Endothelial cell of umbilical vein (primary cell): Measurements from ENCODE around the gene EVI2B. TPM values are rescaled to one million over a fixed set of nuclear protein-coding genes. Genes with fewer than 3 reads are reported as not detected.

ENCODE experiments used
- BruUV-seq: library from RNA; stranded (reverse); fragments of 400-500 nt; replicated peaks from 2 replicates; lab custom pipeline; 2021; lab: Mats Ljungman, UMichigan
- CTCF ChIA-PET: fragments of 300-600, 350-600 bp; sonication (Branson Sonifier 250); formaldehyde crosslinking; loops from one replicate; lab custom pipeline; 2021; ENCODE audit warnings: antibody characterized with exemption, inconsistent platforms; lab: Charles Lee
- POLR2A ChIA-PET: fragments of 300-600, 350-600 bp; sonication (Branson Sonifier 250); formaldehyde crosslinking; loops from one replicate; lab custom pipeline; 2021; ENCODE audit warnings: antibody characterized with exemption, inconsistent platforms; lab: Charles Lee
- DNase-seq: peaks from one replicate; pipeline ENCODE4 v3.0.0-alpha.2; 2011; ENCODE audit warnings: low read depth, low spot score
- FAIRE-seq: peaks from 2 replicates; lab custom pipeline; 2011; peaks lifted over from hg19 to GRCh38; lab: Jason Lieb, UNC
- H2AFZ ChIP-seq: 2 replicates; pipeline ENCODE4 v1.6.0; 2012; ENCODE audit warnings: low read depth, low read length, control low read depth, inconsistent platforms
- H3K27ac ChIP-seq: 2 replicates; pipeline ENCODE4 v1.5.1; 2011; ENCODE audit warnings: low read depth, mild to moderate bottlenecking, control low read depth, low read length, moderate library complexity; ENCODE audit not compliant: insufficient read depth
- H3K27me3 ChIP-seq, 2 experiments: 2 replicates each; pipeline versions ENCODE4 v1.6.0 to v1.6.1; 2011; ENCODE audit warnings: low read length in 2 of 2, mixed read lengths in 1 of 2; ENCODE audit not compliant: control insufficient read depth in 2 of 2, insufficient read depth in 2 of 2
- H3K36me3 ChIP-seq, 2 experiments: 2 replicates in 1 of 2; 3 replicates in 1 of 2; pipeline ENCODE4 v1.5.1; 2011; ENCODE audit warnings: low read length in 2 of 2, mild to moderate bottlenecking in 1 of 2, moderate library complexity in 1 of 2; ENCODE audit not compliant: control insufficient read depth in 2 of 2, insufficient read depth in 2 of 2; ENCODE audit errors: extremely low read depth in 1 of 2
- H3K4me1 ChIP-seq: 3 replicates; pipeline ENCODE4 v1.5.1; 2011; ENCODE audit warnings: mild to moderate bottlenecking, low read length; ENCODE audit not compliant: control insufficient read depth, insufficient read depth; ENCODE audit errors: extremely low read depth
- H3K4me2 ChIP-seq: 2 replicates; pipeline ENCODE4 v1.6.1; 2011; ENCODE audit warnings: low read length, control low read depth, mixed read lengths; ENCODE audit not compliant: insufficient read depth
- H3K4me3 ChIP-seq, 3 experiments: fragments of 200-600 bp in 1 of 3; sonication (generic), shearing (Covaris generic) in 1 of 3; replicated peaks in 1 of 3; 2 replicates each; pipeline ENCODE4 v1.5.1; 2011 to 2016; ENCODE audit warnings: control low read depth in 3 of 3, low read length in 3 of 3, mild to moderate bottlenecking in 2 of 3, inconsistent platforms in 1 of 3, low read depth in 1 of 3, moderate library complexity in 1 of 3; ENCODE audit not compliant: insufficient read depth in 1 of 3
- H3K79me2 ChIP-seq: 2 replicates; pipeline ENCODE4 v1.6.0; 2012; ENCODE audit warnings: low read length, inconsistent platforms; ENCODE audit not compliant: control insufficient read depth, insufficient read depth
- H3K9ac ChIP-seq: replicated peaks from 2 replicates; pipeline ENCODE3; 2011; ENCODE audit warnings: low read length, control low read depth; ENCODE audit not compliant: insufficient read depth; ENCODE audit errors: extremely low read depth
- H3K9me1 ChIP-seq: replicated peaks from 3 replicates; pipeline ENCODE4 v1.6.0; 2011; ENCODE audit warnings: mild to moderate bottlenecking, low read length; ENCODE audit not compliant: control insufficient read depth, insufficient read depth; ENCODE audit errors: extremely low read depth
- H3K9me3 ChIP-seq: replicated peaks from 2 replicates; pipeline ENCODE4 v1.5.1; 2012; ENCODE audit warnings: low read length, inconsistent platforms; ENCODE audit not compliant: control insufficient read depth, insufficient read depth
- H4K20me1 ChIP-seq: replicated peaks from 2 replicates; pipeline ENCODE3; 2011; ENCODE audit warnings: mild to moderate bottlenecking, low read length; ENCODE audit not compliant: control insufficient read depth, insufficient read depth; ENCODE audit errors: extremely low read depth
- CTCF ChIP-seq, 2 donors: IDR thresholded peaks; 1 replicate in 1 of 2; 2 replicates in 1 of 2; pipeline ENCODE4 v1.5.1; 2011; ENCODE audit warnings: low read length in 2 of 2, mild to moderate bottlenecking in 2 of 2, moderate library complexity in 2 of 2, control low read depth in 1 of 2, inconsistent platforms in 1 of 2, low read depth in 1 of 2; ENCODE audit not compliant: insufficient read depth in 1 of 2; ENCODE audit errors: extremely low read depth in 1 of 2
- FOS ChIP-seq: IDR thresholded peaks from 2 replicates; pipeline ENCODE4 v1.6.1; 2011; ENCODE audit warnings: mild to moderate bottlenecking, low read length, moderate library complexity, borderline replicate concordance; ENCODE audit not compliant: insufficient read depth
- GATA2 ChIP-seq: IDR thresholded peaks from 2 replicates; pipeline ENCODE4 v1.7.0; 2011; ENCODE audit warnings: low read depth, mild to moderate bottlenecking, moderate library complexity, mixed read lengths, low read length; ENCODE audit not compliant: insufficient read length, insufficient read depth
- JUN ChIP-seq: IDR thresholded peaks from 2 replicates; pipeline ENCODE4 v1.6.1; 2011; ENCODE audit warnings: borderline replicate concordance, low read depth; ENCODE audit not compliant: insufficient read length, insufficient read depth
- MAX ChIP-seq: IDR thresholded peaks from 2 replicates; pipeline ENCODE4 v1.6.1; 2011; ENCODE audit not compliant: insufficient read depth, insufficient read length
- MYC ChIP-seq: IDR thresholded peaks from one replicate; pipeline ENCODE4 v1.6.1; 2011; ENCODE audit warnings: mild to moderate bottlenecking, low read depth, low read length
- POLR2A ChIP-seq: IDR thresholded peaks from 2 replicates; pipeline ENCODE4 v1.6.1; 2012; ENCODE audit warnings: low read depth, mild to moderate bottlenecking, control low read depth, low read length
- POLR2AphosphoS5 ChIP-seq: IDR thresholded peaks from 2 replicates; pipeline ENCODE4 v1.6.1; 2012; ENCODE audit warnings: low read depth, mild to moderate bottlenecking, control low read depth, low read length, moderate library complexity; ENCODE audit not compliant: insufficient read depth
- dilution Hi-C: fragments of 300-500 bp; cut with MboI; formaldehyde crosslinking; loops from one replicate; pipeline ENCODE4 v1.15.0; 2019; ENCODE audit warnings: low sequenced_read_pairs; ENCODE audit not compliant: extremely low pct_ligation_motif_present
- intact Hi-C: fragments of 100-400 bp; cut with micrococcal nuclease; formaldehyde crosslinking; loops from one replicate; pipeline ENCODE4 v1.10.0; 2022
- polyA plus RNA-seq, 4 experiments: library from polyadenylated mRNA; depleted of rRNA in 3 of 4; stranded (reverse) in 3 of 4; unstranded in 1 of 4; fragments of >200 nt; gene quantifications; 2 replicates each; pipeline versions ENCODE4 v1.2.1 to v1.2.3, GENCODE V29; 2011 to 2012; ENCODE audit warnings: missing spikeins in 1 of 4
- total RNA-seq: library from RNA; stranded (reverse); gene quantifications from 2 replicates; pipeline ENCODE4 v1.2.3, GENCODE V29; 2021

EVI2B gene
- total and polyA plus RNA-seq, 2 donors (not counting 3 experiments of a cell fraction or from before 2014, with no cell fraction given): 1.7 to 1.9 TPM

GRCh38 chr17:31328160-31328535 is 14.3 kb upstream of the EVI2B start:
- H3K27me3 ChIP-seq: no peaks in the 10 kb centered on the region
- no peak overlapping the region for H3K9ac ChIP-seq
- no peak overlapping the region for H2AFZ ChIP-seq
- H4K20me1 ChIP-seq: no peaks in the 10 kb centered on the region
- intact Hi-C loops (no loop called here), dilution Hi-C loops (no loop called here)
- ChIA-PET CTCF (interaction anchor here (0.7 to 1.5 kb wide), 4 partner anchors 10 to 33 kb away, joined by 3 to 6 read pairs (median 4); partner anchors contain the start of gene EVI2B), POLR2A (no interaction called here)
- no peak for DNase-seq
- no TSS peak for BruUV-seq
- FAIRE-seq: no peak
- no peaks in the 10 kb centered on the region for H3K79me2 ChIP-seq
- H3K9me3 ChIP-seq: no peaks in the 10 kb centered on the region
- H3K4me1 ChIP-seq: peaks cover 3% of the 10 kb centered on the region
- TF ChIP-seq CTCF (IDR thresholded peaks at IDR 0.05; ENCODE audit: extremely low read depth in 1 of 2, insufficient read depth in 1 of 2, low read depth in 1 of 2, low read length in 2 of 2) (no peak), MAX (no peak), POLR2A (no peak), JUN (no peak)
- no peak overlapping the region for H3K4me3 ChIP-seq
- no peak overlapping the region for H3K27ac ChIP-seq
- H3K4me2 ChIP-seq: no peak overlapping the region
- H3K9me1 ChIP-seq: no peaks in the 10 kb centered on the region
- H3K36me3 ChIP-seq: peaks cover 0 to 2% of the 10 kb centered on the region in 2 experiments

GRCh38 chr17:31327534-31328159 is 13.8 kb upstream of the EVI2B start:
- BruUV-seq: no TSS peak
- no peaks in the 10 kb centered on the region for H3K27me3 ChIP-seq
- no peaks in the 10 kb centered on the region for H3K9me1 ChIP-seq
- FAIRE-seq (peak; percentile 73), DNase-seq (no peak)
- no peaks in the 10 kb centered on the region for H3K79me2 ChIP-seq
- peaks cover 3% of the 10 kb centered on the region for H3K4me1 ChIP-seq
- CTCF ChIA-PET: interaction anchor here (0.7 to 1.5 kb wide), 4 partner anchors 9 to 34 kb away, joined by 3 to 6 read pairs (median 4); partner anchors contain the start of gene EVI2B
- POLR2A ChIA-PET: no interaction called here
- no peak for TF ChIP-seq MYC
- TF ChIP-seq POLR2AphosphoS5: no peak
- TF ChIP-seq GATA2: no peak
- peak; percentile 50 for TF ChIP-seq JUN
- TF ChIP-seq FOS: peak; percentile 63
- no peak for TF ChIP-seq CTCF (IDR thresholded peaks at IDR 0.05; ENCODE audit: extremely low read depth in 1 of 2, insufficient read depth in 1 of 2, low read depth in 1 of 2, low read length in 2 of 2)
- peaks cover 0 to 2% of the 10 kb centered on the region in 2 experiments for H3K36me3 ChIP-seq
- H3K4me3 ChIP-seq: no peak overlapping the region
- H3K27ac ChIP-seq: peak overlapping the region; percentile 40
- H3K4me2 ChIP-seq: no peak overlapping the region
- H2AFZ ChIP-seq: no peak overlapping the region
- no peaks in the 10 kb centered on the region for H4K20me1 ChIP-seq
- intact Hi-C loops: no loop called here
- no peak overlapping the region for H3K9ac ChIP-seq
- no peaks in the 10 kb centered on the region for H3K9me3 ChIP-seq
- dilution Hi-C loops: no loop called here
